Astrocyte of the spinal cord (primary cell): ENCODE data around the gene CGA.

Experiments used
- DNase-seq: peaks from one replicate; pipeline ENCODE4 v3.0.0; 2011; ENCODE audit warnings: low read depth, low spot score
- H3K4me3 ChIP-seq: 2 replicates; pipeline ENCODE4 v1.5.1; 2011; ENCODE audit warnings: low read depth, mild to moderate bottlenecking, low read length, moderate library complexity
- CTCF ChIP-seq: IDR thresholded peaks from 2 replicates; pipeline ENCODE4 v1.5.1; 2012; ENCODE audit warnings: low read depth, mild to moderate bottlenecking, low read length, inconsistent platforms
- in situ Hi-C: cut with HindIII; loops from 2 replicates; pipeline ENCODE4 v1.10.0; 2017; ENCODE audit warnings: low sequenced_read_pairs

Gene CGA

GRCh38 chr6:87122477-87122876, 27.6 kb upstream of the CGA start:
- in situ Hi-C loops: no loop called here
- TF ChIP-seq CTCF: no peak
- no peak overlapping the region for H3K4me3 ChIP-seq
- DNase-seq: no peak

GRCh38 chr6:87118054-87118453, 23.1 kb upstream of the CGA start:
- in situ Hi-C loops: no loop called here
- no peak for DNase-seq
- TF ChIP-seq CTCF: no peak
- H3K4me3 ChIP-seq: no peak overlapping the region

- no peak overlapping the region for H3K4me3 ChIP-seq
- DNase-seq: no peak
- in situ Hi-C loops: no loop called here
- no peak for TF ChIP-seq CTCF
Measured at GRCh38 chr6:87116922-87117321, 22.0 kb upstream of the CGA start.

GRCh38 chr6:87115402-87116135, 20.7 kb upstream of the CGA start:
- in situ Hi-C loops: no loop called here
- no peak for TF ChIP-seq CTCF
- no peak for DNase-seq
- H3K4me3 ChIP-seq: no peak overlapping the region

GRCh38 chr6:87110636-87111035, 15.7 kb upstream of the CGA start:
- DNase-seq: no peak
- in situ Hi-C loops: no loop called here

GRCh38 chr6:87105823-87106222, 10.9 kb upstream of the CGA start:
- DNase-seq: peak; percentile 9
- H3K4me3 ChIP-seq: no peak overlapping the region
- no peak for TF ChIP-seq CTCF
- in situ Hi-C loops: no loop called here

More at GRCh38 chr6:87110636-87111035, 15.7 kb upstream of the CGA start:
- no peak for TF ChIP-seq CTCF
- no peak overlapping the region for H3K4me3 ChIP-seq

GRCh38 chr6:87104667-87105066, 9.8 kb upstream of the CGA start:
- no peak for TF ChIP-seq CTCF
- no peak overlapping the region for H3K4me3 ChIP-seq
- no peak for DNase-seq
- in situ Hi-C loops: no loop called here
